22Rv1 (cell line): ENCODE results near the gene TSPAN18.

Experiments used
- CTCF ChIP-seq: fragments of 450-650 bp; IDR thresholded peaks from 2 replicates; pipeline ENCODE4 v1.5.1; 2017; ENCODE audit warnings: mild to moderate bottlenecking
- ZFX ChIP-seq: fragments of 450-650 bp; IDR thresholded peaks from 2 replicates; pipeline ENCODE4 v1.6.1; 2017; ENCODE audit warnings: antibody characterized with exemption, borderline replicate concordance

GRCh38 chr11:44680982-44681597, 45.7 kb upstream of the TSPAN18 start:
- TF ChIP-seq CTCF (no peak), ZFX (no peak)
